SH-SY5Y (cell line): ENCODE measurements around the gene DUSP5.

Experiments
- GATA2 ChIP-seq: IDR thresholded peaks from 2 replicates; pipeline ENCODE4 v1.6.1; 2011; ENCODE audit warnings: mild to moderate bottlenecking, low read depth, low read length
- GATA3 ChIP-seq: IDR thresholded peaks from 2 replicates; pipeline ENCODE4 v1.6.1; 2011; ENCODE audit warnings: low read depth, mild to moderate bottlenecking, low read length, moderate library complexity

DNA sequence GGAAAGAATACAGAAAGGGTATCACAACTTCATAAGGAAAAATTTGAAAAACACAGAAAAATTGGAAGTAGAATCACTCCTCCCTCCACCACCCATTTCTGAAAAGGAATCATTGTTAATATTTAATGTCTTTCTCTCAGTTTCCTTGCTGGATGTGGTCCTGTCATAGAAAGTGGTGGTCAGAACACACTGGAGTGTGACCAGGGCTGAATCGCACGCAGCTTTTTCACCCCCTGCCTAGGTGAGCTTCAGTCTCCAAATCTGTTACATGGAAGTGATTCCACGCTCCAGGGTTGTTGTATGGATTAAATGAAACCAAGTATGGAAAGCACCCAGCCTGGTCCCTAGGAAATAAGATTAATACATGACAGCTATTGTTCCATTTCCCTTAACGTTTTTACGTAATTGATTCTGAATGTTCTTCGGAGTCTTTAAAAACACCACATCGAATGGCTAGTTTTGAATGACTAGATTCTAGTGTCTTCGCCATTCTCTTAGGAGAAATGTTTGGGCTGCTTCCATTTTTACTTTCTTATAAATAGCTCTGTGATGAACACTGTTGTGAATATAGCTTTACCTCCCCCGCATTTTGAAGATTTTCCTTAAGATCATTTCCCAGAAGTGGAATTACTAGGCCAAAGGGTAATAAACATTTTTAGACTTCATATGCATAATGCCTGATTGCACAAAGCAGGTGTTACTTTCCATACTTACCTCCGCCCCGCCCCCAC lies 10.9 kb upstream of the DUSP5 start:
- TF ChIP-seq GATA3: no peak
- no peak for TF ChIP-seq GATA2
